Transverse colon (tissue), 4 donors: ENCODE results near the gene PCSK6. TPM values are rescaled to one million over a fixed set of nuclear protein-coding genes. Genes with fewer than 3 reads are reported as not detected.

Experiments
- DNase-seq: peaks from one replicate; pipeline ENCODE4 v3.0.0-alpha.2; 2019
- H3K27ac ChIP-seq, 4 donors: fragments of 200-600 bp; sonication (generic); 2 replicates each; pipeline ENCODE4 v1.5.1; 2016 to 2018; ENCODE audit warnings: inconsistent platforms in 4 of 4
- H3K27me3 ChIP-seq: fragments of 200-600 bp; sonication (generic); 2 replicates; pipeline ENCODE4 v1.5.1; 2017; ENCODE audit warnings: inconsistent platforms
- H3K36me3 ChIP-seq, 4 donors: fragments of 200-600 bp; sonication (generic); 2 replicates each; pipeline ENCODE4 v1.5.1; 2017 to 2019; ENCODE audit warnings: inconsistent platforms in 4 of 4
- H3K4me1 ChIP-seq, 4 donors: fragments of 200-600 bp; sonication (generic); 2 replicates each; pipeline ENCODE4 v1.5.1; 2017 to 2020; ENCODE audit warnings: inconsistent platforms in 4 of 4
- H3K4me3 ChIP-seq, 4 donors: fragments of 200-600 bp; sonication (generic); 1 replicate in 1 of 4; 2 replicates in 3 of 4; pipeline versions ENCODE4 v1.5.1 to v1.6.1; 2017 to 2019; ENCODE audit warnings: inconsistent platforms in 4 of 4
- H3K9me3 ChIP-seq, 2 donors: fragments of 200-600 bp; sonication (generic); 2 replicates each; pipeline ENCODE4 v1.5.1; 2017 to 2019; ENCODE audit warnings: inconsistent platforms in 2 of 2
- EP300 ChIP-seq: sonication (generic); formaldehyde crosslinking; IDR thresholded peaks from one replicate; pipeline ENCODE4 v1.6.1; 2017; ENCODE audit warnings: antibody characterized with exemption, low read depth
- POLR2A ChIP-seq: fragments of 450-650 bp; IDR thresholded peaks from one replicate; pipeline ENCODE4 v1.6.1; 2016; ENCODE audit warnings: antibody characterized with exemption, mild to moderate bottlenecking, moderate library complexity
- POLR2AphosphoS5 ChIP-seq, 3 donors: sonication (generic); formaldehyde crosslinking; IDR thresholded peaks; one replicate each; pipeline ENCODE4 v1.6.1; 2016; ENCODE audit warnings: antibody characterized with exemption in 3 of 3
- WGBS, 2 donors: methylation state at CpG; one replicate each; pipeline ENCODE4 v1.1.5; 2018; ENCODE audit warnings: low coverage in 1 of 2; 5-methylcytosine and 5-hydroxymethylcytosine counted together
- in situ Hi-C, 4 donors: fragments of 200-750 bp; cut with MboI; loops; one replicate each; pipeline versions ENCODE4 v1.15.0 to v1.15.1; 2017; ENCODE audit warnings: low sequenced_read_pairs in 3 of 4, low pct_ligation_motif_present in 1 of 4, low pct_unique_long_range_greater_than_20kb in 1 of 4
- intact Hi-C: fragments of 100-400 bp; cut with DNase I; formaldehyde crosslinking; loops from one replicate; pipeline ENCODE4 v1.15.1; 2023; ENCODE audit warnings: low total_unique reads
- total RNA-seq, 4 donors: library from RNA; depleted of rRNA; stranded (reverse); fragments of >200 nt; gene quantifications; one replicate each; pipeline ENCODE4 v1.1.0, GENCODE V29; 2016
- TF ChIP-seq, protein P1 (sequence below), 5 experiments: fragments of 200-600 bp in 3 of 5; fragments of 450-650 bp in 2 of 5; sonication (generic) in 3 of 5; IDR thresholded peaks; 1 replicate in 2 of 5; 2 replicates in 3 of 5; pipeline ENCODE4 v1.5.1; 2016 to 2017; ENCODE audit warnings: antibody characterized with exemption in 5 of 5, inconsistent platforms in 3 of 5, mild to moderate bottlenecking in 2 of 5, moderate library complexity in 1 of 5

Gene PCSK6
- total RNA-seq, 4 donors from 2014 or later: 20.3 to 119 (median 49.7) TPM

DNA sequence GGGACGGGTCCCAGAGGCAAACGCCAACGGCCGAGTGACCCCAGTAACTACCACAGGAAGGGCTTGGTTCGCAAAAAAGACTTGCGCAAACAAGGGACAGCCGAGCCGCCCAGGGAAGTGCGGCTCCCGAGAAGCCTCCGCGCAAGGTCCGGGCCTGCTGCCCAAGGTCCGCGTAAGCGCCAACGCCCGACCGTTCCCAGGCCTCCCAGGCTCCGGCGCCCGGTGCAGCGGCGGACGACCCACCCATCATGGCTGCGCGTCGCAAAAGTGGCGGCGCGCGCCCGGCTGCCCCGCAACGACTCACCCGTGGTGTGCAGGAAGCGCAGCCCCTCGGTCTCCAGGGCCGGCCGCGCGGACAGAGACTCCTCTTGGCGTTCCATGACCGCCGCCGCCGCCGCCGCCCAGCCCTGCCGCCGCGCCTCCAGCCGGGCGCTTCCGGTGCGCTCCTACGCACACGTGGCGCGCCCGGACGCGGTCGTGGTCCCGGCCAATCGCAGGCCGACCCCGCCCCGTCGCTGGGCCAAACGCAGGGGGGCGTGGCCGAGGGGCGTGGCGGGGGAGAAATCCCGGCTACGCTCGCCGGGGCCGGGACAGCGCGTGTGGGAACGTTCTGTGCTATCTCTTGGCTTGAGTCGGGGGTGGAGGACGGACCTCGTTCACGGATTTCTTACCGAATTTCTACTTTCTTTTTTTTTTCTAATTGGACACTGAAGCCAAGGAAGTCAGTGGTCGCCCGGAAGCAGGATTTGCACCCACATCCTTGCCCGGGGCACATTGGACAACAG, 212.3 kb downstream of the PCSK6 start, which contains the start of gene SELENOS:
Gene SELENOS, minus strand, starts transcription at position 448 of the 785 bp plus-strand sequence. Its CDS starts 68 bp downstream, at position 380.
- H3K27me3 ChIP-seq: no peaks in the 10 kb centered on the region
- DNase-seq: peak; percentile 96
- TF ChIP-seq POLR2AphosphoS5 (IDR thresholded peaks at IDR 0.05): peak; percentile 80 to 96 (median 94)
- peak; percentile 90 for TF ChIP-seq POLR2A
- TF ChIP-seq EP300: peak; percentile 83
- TF ChIP-seq, protein P1, sequence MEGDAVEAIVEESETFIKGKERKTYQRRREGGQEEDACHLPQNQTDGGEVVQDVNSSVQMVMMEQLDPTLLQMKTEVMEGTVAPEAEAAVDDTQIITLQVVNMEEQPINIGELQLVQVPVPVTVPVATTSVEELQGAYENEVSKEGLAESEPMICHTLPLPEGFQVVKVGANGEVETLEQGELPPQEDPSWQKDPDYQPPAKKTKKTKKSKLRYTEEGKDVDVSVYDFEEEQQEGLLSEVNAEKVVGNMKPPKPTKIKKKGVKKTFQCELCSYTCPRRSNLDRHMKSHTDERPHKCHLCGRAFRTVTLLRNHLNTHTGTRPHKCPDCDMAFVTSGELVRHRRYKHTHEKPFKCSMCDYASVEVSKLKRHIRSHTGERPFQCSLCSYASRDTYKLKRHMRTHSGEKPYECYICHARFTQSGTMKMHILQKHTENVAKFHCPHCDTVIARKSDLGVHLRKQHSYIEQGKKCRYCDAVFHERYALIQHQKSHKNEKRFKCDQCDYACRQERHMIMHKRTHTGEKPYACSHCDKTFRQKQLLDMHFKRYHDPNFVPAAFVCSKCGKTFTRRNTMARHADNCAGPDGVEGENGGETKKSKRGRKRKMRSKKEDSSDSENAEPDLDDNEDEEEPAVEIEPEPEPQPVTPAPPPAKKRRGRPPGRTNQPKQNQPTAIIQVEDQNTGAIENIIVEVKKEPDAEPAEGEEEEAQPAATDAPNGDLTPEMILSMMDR (IDR thresholded peaks at IDR 0.05): no peak
- H3K36me3 ChIP-seq: peaks cover 3 to 39% (median 15%) of the 10 kb centered on the region in 4 donors
- intact Hi-C loops (no loop called here), in situ Hi-C loops (no loop called here)
- peaks cover 3 to 27% (median 19%) of the 10 kb centered on the region in 4 donors for H3K4me1 ChIP-seq
- 0 to 1% methylated on average over 3 to 36 of the region's 91 CpGs for WGBS, 2 donors
- no peaks in the 10 kb centered on the region for H3K9me3 ChIP-seq
- H3K4me3 ChIP-seq: peak within 1 kb of the TSS; percentile 74 to 87 (median 81)
- H3K27ac ChIP-seq: peak within 1 kb of the TSS; percentile 90 to 96 (median 96)

DNA sequence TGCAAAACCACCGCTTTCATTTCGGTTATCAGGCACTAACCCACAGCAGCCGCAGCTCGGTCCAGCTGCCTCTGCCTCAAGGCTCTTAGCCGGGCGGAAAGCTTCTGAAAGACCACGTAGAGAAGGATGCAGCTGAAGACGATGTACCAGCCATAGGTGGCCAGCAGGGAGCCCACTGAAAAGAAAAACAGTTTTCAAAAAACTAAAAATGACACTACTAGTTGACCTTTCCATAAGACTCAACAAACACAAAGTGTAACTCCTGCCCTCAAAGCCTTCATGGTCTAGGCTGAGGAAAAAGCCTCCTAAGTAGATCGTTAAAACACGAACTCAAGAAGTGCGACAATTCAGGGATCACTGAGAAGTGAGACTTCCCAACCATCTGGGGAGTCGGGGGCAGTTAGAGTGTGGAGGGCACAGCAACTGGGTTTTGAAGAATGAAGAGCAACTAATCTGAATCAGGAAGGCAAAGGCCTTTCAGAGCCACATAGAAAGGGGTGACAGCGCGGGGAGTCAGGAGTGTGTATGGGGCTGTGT, 212.9 kb downstream of the PCSK6 start:
- intact Hi-C loops: no loop called here
- Histone ChIP-seq H3K4me3 (peak overlapping the region; percentile 74 to 87 (median 81)), H3K36me3 (peaks cover 3 to 39% (median 18%) of the 10 kb centered on the region in 4 donors), H3K27me3 (no peaks in the 10 kb centered on the region), H3K4me1 (peaks cover 3 to 27% (median 19%) of the 10 kb centered on the region in 4 donors), H3K9me3 (no peaks in the 10 kb centered on the region), H3K27ac (peak overlapping the region; percentile 90 to 96 (median 96))
- TF ChIP-seq EP300 (no peak), POLR2A (no peak)
- TF ChIP-seq, protein P1 (IDR thresholded peaks at IDR 0.05): peak; percentile 28 to 58 (median 31)
- 0 to 8% methylated on average over 6 to 14 of the region's 14 CpGs for WGBS, 2 donors
- in situ Hi-C loops: no loop called here
- no peak for DNase-seq

DNA sequence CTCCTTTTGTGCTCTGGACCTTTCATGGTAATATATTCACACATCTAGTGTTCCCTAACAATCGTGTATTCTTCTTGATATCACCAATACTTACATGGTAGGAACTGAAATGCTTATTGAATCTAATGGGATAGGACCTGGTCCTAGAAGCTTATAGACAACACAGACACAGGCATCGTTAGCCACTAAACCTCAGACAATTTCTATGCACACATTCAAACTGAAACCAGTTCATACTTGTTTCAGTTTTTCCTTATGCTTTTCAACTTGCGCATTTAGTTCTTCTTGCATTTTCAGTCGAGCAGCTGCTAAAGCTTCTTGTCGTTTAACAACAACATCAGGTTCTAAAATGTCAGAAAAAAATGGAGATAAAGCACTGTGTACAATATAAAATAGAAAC, 214.5 kb downstream of the PCSK6 start:
- Histone ChIP-seq H3K4me3 (no peak overlapping the region), H3K9me3 (no peaks in the 10 kb centered on the region), H3K4me1 (peaks cover 3 to 27% (median 19%) of the 10 kb centered on the region in 4 donors), H3K27me3 (no peaks in the 10 kb centered on the region), H3K27ac (peak overlapping the region in 1 of 4 donors; percentile 4), H3K36me3 (peaks cover 3 to 47% (median 24%) of the 10 kb centered on the region in 4 donors)
- intact Hi-C loops (no loop called here), in situ Hi-C loops (no loop called here)
- WGBS, 2 donors: 64 to 66% methylated on average over 5 of the region's 5 CpGs
- no peak for TF ChIP-seq EP300
- no peak for TF ChIP-seq POLR2A
- TF ChIP-seq, protein P1 (IDR thresholded peaks at IDR 0.05): no peak
- no peak for TF ChIP-seq POLR2AphosphoS5 (IDR thresholded peaks at IDR 0.05)
- DNase-seq: no peak

DNA sequence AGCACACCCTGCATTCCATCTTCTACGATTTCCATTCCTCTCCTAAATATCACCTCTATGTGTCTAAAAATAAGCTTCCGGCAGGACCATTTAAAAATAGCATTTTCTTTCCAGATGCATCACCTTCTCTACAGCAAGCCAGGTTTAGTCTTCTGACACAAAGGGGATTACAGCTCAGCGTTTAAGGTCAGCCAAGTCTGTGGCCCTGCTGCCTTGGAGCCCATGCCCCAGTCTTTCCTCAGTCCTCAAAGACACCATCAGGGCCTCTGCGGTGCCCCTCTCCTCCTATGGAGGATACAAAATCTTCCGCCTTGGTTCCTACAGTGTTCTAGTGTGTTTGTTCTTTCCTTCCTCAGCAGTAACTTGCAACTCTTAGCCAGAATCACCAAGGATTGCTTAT, 216.0 kb downstream of the PCSK6 start:
- Histone ChIP-seq H3K27ac (no peak overlapping the region), H3K4me1 (peaks cover 3 to 21% (median 16%) of the 10 kb centered on the region in 4 donors), H3K27me3 (no peaks in the 10 kb centered on the region), H3K36me3 (peaks cover 3 to 47% (median 24%) of the 10 kb centered on the region in 4 donors), H3K9me3 (no peaks in the 10 kb centered on the region), H3K4me3 (no peak overlapping the region)
- DNase-seq: no peak
- intact Hi-C loops (no loop called here), in situ Hi-C loops (loop anchor here (25.0 kb wide), 2 partner anchors 361 to 636 kb away; partner anchors contain the start of gene LRRK1 (in 4 of the 4))
- TF ChIP-seq POLR2AphosphoS5 (IDR thresholded peaks at IDR 0.05) (no peak), EP300 (no peak)
- WGBS, 2 donors: 33 to 73% methylated on average over 2 to 5 of the region's 5 CpGs
